ENCODE measurements around the gene BCAM. TPM values are rescaled to one million over a fixed set of nuclear protein-coding genes. Genes with fewer than 3 reads are reported as not detected.

BCAM gene
- total RNA-seq, 1 experiment from 2014 or later = 12.9 TPM

- Histone ChIP-seq H3F3A (ENCODE audit: low read length, unreplicated experiment) (no peaks in the 10 kb centered on the region), H2AFZ (ENCODE audit: low read length) (no peak overlapping the region), H3K36me3 (ENCODE audit: low read depth, low read length) (no peaks in the 10 kb centered on the region), H3K9ac (ENCODE audit: low read length) (no peak overlapping the region), H3K4me2 (ENCODE audit: low read length) (no peak overlapping the region), H3K4me1 (ENCODE audit: insufficient read depth, low read length) (peaks cover 28% of the 10 kb centered on the region), H3K27ac (ENCODE audit: low read length) (no peak overlapping the region), H3K9me2 (replicated peaks; ENCODE audit: low read length) (no peaks in the 10 kb centered on the region), H3K9me3 (ENCODE audit: low read length) (no peaks in the 10 kb centered on the region), H3K27me3 (ENCODE audit: low read length) (no peaks in the 10 kb centered on the region), H4K20me1 (ENCODE audit: low read length) (no peaks in the 10 kb centered on the region), H3K4me3 (ENCODE audit: low read length) (no peak overlapping the region), H3K79me2 (ENCODE audit: low read length) (no peaks in the 10 kb centered on the region)
- no TSS peak for BruUV-seq (replicated peaks)
- ChIA-PET CTCF (no interaction called here), POLR2A (ENCODE audit: unreplicated experiment) (no interaction called here)
- intact Hi-C loops (cut with micrococcal nuclease) = no loop called here
- ATAC-seq (no peak), DNase-seq (no peak)
- TF ChIP-seq CTCF (conservative IDR thresholded peaks at IDR 0.05; ENCODE audit: low read depth, low read length) (no peak), EZH2 (IDR thresholded peaks at IDR 0.05; ENCODE audit: low read length, unreplicated experiment) (no peak), EZH2phosphoT487 (IDR thresholded peaks at IDR 0.05; ENCODE audit: borderline replicate concordance, low read length) (no peak)
These were observed 1.6 kb downstream of the BCAM start for GRCh38 chr19:44810234-44811121.

GRCh38 chr19:44811122-44811419, 2.2 kb downstream of the BCAM start:
- ChIA-PET CTCF (no interaction called here), POLR2A (ENCODE audit: unreplicated experiment) (no interaction called here)
- no peak overlapping the region for H3K4me2 ChIP-seq (ENCODE audit: low read length)
- BruUV-seq (replicated peaks) = no TSS peak
- ATAC-seq (no peak), DNase-seq (no peak)
- no peak overlapping the region for H2AFZ ChIP-seq (ENCODE audit: low read length)
- H4K20me1 ChIP-seq (ENCODE audit: low read length) = no peaks in the 10 kb centered on the region
- TF ChIP-seq CTCF (conservative IDR thresholded peaks at IDR 0.05; ENCODE audit: low read depth, low read length) (no peak), EZH2 (IDR thresholded peaks at IDR 0.05; ENCODE audit: low read length, unreplicated experiment) (no peak), EZH2phosphoT487 (IDR thresholded peaks at IDR 0.05; ENCODE audit: borderline replicate concordance, low read length) (no peak)
- H3K4me3 ChIP-seq (ENCODE audit: low read length) = no peak overlapping the region
- H3K9me3 ChIP-seq (ENCODE audit: low read length) = no peaks in the 10 kb centered on the region
- H3K79me2 ChIP-seq (ENCODE audit: low read length) = no peaks in the 10 kb centered on the region
- H3K4me1 ChIP-seq (ENCODE audit: insufficient read depth, low read length) = peaks cover 28% of the 10 kb centered on the region
- no peaks in the 10 kb centered on the region for H3F3A ChIP-seq (ENCODE audit: low read length, unreplicated experiment)
- intact Hi-C loops (cut with micrococcal nuclease) = no loop called here
- no peaks in the 10 kb centered on the region for H3K36me3 ChIP-seq (ENCODE audit: low read depth, low read length)
- no peaks in the 10 kb centered on the region for H3K9me2 ChIP-seq (replicated peaks; ENCODE audit: low read length)
- no peaks in the 10 kb centered on the region for H3K27me3 ChIP-seq (ENCODE audit: low read length)
- no peak overlapping the region for H3K9ac ChIP-seq (ENCODE audit: low read length)
- no peak overlapping the region for H3K27ac ChIP-seq (ENCODE audit: low read length)

- Histone ChIP-seq H3K27ac (ENCODE audit: low read length) (no peak overlapping the region), H3K79me2 (ENCODE audit: low read length) (no peaks in the 10 kb centered on the region), H4K20me1 (ENCODE audit: low read length) (no peaks in the 10 kb centered on the region), H2AFZ (ENCODE audit: low read length) (no peak overlapping the region), H3K9ac (ENCODE audit: low read length) (no peak overlapping the region), H3K36me3 (ENCODE audit: low read depth, low read length) (no peaks in the 10 kb centered on the region), H3F3A (ENCODE audit: low read length, unreplicated experiment) (no peaks in the 10 kb centered on the region), H3K9me2 (replicated peaks; ENCODE audit: low read length) (no peaks in the 10 kb centered on the region), H3K4me1 (ENCODE audit: insufficient read depth, low read length) (peaks cover 19% of the 10 kb centered on the region), H3K4me3 (ENCODE audit: low read length) (no peak overlapping the region), H3K4me2 (ENCODE audit: low read length) (no peak overlapping the region), H3K9me3 (ENCODE audit: low read length) (no peaks in the 10 kb centered on the region), H3K27me3 (ENCODE audit: low read length) (no peaks in the 10 kb centered on the region)
- intact Hi-C loops (cut with micrococcal nuclease) = no loop called here
- no peak for TF ChIP-seq EZH2phosphoT487 (IDR thresholded peaks at IDR 0.05; ENCODE audit: borderline replicate concordance, low read length)
- no peak for TF ChIP-seq CTCF (conservative IDR thresholded peaks at IDR 0.05; ENCODE audit: low read depth, low read length)
- no peak for TF ChIP-seq EZH2 (IDR thresholded peaks at IDR 0.05; ENCODE audit: low read length, unreplicated experiment)
- ATAC-seq (no peak), DNase-seq (no peak)
- ChIA-PET POLR2A (ENCODE audit: unreplicated experiment) (no interaction called here), CTCF (no interaction called here)
- BruUV-seq (replicated peaks) = no TSS peak
These were observed 3.3 kb downstream of the BCAM start for GRCh38 chr19:44812142-44812718.
